ENCODE measurements around the gene TUBB4A.

Gene TUBB4A

DNA sequence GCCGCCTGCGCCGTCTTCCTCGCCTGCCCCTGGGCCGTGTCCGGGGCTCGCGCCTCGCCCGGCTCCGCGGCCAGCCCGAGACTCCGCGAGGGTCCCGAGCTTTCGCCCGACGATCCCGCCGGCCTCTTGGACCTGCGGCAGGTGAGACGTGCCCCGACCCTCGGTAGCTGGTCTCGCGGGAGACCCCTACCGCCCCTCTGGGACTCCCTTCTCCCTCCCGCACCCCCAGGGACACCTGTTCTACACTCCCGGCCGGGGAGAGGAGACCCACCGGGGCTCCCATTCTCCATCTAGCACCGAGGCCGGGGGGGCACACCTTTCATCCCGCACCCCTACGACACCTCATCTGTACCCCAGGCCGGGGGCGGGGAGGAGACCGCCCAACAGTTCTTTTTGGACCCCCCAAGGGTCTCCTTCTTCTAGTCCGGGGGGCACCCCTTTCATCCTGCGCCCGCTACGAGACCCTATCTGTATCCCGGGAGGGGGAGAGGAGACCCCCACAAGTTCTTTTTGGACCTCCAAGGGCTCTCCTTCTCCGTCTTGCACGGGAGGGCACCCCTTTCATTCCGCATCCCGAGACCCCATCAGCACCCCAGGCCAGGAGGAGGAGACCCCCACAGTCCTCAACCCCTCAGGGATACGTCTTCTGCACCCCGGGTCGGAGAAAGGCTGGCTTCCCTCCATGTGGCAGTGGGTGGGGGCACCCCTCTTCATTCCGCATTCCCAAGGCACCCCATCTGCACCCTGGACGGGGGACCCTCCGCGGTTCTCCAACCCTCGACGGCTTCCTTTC, 29.2 kb upstream of the TUBB4A start:
- Histone ChIP-seq H2AFZ (ENCODE audit: low read length) (peak overlapping the region; percentile 79), H3K9me2 (replicated peaks; ENCODE audit: low read depth, low read length) (no peaks in the 10 kb centered on the region), H3K4me1 (ENCODE audit: insufficient read depth, low read length, poor library complexity, severe bottlenecking) (peaks cover 11% of the 10 kb centered on the region), H4K20me1 (ENCODE audit: insufficient read depth, low read length, poor library complexity, severe bottlenecking) (no peaks in the 10 kb centered on the region), H3K79me2 (ENCODE audit: insufficient read depth, low read length) (no peaks in the 10 kb centered on the region), H3K4me2 (ENCODE audit: low read depth, low read length, poor library complexity, severe bottlenecking) (peak overlapping the region; percentile 77), H3K4me3 (ENCODE audit: low read length, poor library complexity, severe bottlenecking) (peak overlapping the region; percentile 67), H3K9me3 (ENCODE audit: insufficient read depth, low read depth, low read length) (no peaks in the 10 kb centered on the region), H3K27me3 (ENCODE audit: insufficient read depth, low read length, poor library complexity, severe bottlenecking) (peaks cover 28% of the 10 kb centered on the region), H3K36me3 (ENCODE audit: insufficient read depth, low read length) (no peaks in the 10 kb centered on the region), H3K9ac (ENCODE audit: low read depth, low read length, poor library complexity, severe bottlenecking) (peak overlapping the region; percentile 45), H3F3A (ENCODE audit: low read depth) (peaks cover 1% of the 10 kb centered on the region)
- no peak for TF ChIP-seq EZH2phosphoT487 (IDR thresholded peaks at IDR 0.05; ENCODE audit: borderline replicate concordance)
- TF ChIP-seq, protein P1, sequence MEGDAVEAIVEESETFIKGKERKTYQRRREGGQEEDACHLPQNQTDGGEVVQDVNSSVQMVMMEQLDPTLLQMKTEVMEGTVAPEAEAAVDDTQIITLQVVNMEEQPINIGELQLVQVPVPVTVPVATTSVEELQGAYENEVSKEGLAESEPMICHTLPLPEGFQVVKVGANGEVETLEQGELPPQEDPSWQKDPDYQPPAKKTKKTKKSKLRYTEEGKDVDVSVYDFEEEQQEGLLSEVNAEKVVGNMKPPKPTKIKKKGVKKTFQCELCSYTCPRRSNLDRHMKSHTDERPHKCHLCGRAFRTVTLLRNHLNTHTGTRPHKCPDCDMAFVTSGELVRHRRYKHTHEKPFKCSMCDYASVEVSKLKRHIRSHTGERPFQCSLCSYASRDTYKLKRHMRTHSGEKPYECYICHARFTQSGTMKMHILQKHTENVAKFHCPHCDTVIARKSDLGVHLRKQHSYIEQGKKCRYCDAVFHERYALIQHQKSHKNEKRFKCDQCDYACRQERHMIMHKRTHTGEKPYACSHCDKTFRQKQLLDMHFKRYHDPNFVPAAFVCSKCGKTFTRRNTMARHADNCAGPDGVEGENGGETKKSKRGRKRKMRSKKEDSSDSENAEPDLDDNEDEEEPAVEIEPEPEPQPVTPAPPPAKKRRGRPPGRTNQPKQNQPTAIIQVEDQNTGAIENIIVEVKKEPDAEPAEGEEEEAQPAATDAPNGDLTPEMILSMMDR (conservative IDR thresholded peaks at IDR 0.05; ENCODE audit: low read length): no peak

DNA sequence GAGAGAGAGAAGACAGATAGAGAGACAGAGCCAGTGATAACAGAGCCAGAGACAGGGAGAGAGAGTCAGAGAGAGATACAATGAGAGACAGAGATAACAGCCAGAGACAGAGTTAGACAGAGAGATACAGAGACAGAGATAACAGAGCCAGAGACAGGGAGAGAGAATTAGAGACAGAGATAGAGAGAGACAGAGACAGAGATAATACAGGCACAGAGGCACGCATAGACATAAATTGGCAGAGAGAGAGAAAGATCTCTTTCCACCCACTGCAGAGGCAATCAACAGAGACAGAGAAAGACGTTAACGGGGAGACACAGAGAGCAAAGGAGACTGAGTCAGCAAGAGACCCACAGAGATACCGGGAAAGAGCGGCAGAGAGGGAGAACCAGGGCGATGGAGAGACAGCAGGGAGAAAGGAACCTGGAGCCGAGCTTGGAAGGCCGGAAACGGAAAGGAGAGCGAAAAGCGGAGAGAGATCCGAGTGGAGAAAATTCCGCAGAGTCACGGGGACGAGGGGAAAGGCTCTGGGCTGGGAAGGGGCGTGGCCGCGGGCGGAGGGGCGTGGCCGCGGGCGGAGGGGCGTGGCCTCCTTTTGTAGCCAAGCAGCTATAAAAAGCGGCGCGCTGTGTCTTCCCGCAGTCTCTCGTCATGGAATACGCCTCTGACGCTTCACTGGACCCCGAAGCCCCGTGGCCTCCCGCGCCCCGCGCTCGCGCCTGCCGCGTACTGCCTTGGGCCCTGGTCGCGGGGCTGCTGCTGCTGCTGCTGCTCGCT, 28.5 kb upstream of the TUBB4A start, which contains the start of gene TNFSF9:
TSS of gene TNFSF9 (plus strand) at position 641 of the 777 bp plus-strand sequence. CDS start at position 652, 11 bp downstream.
- H3F3A ChIP-seq (ENCODE audit: low read depth): no peaks in the 10 kb centered on the region
- no peaks in the 10 kb centered on the region for H3K9me2 ChIP-seq (replicated peaks; ENCODE audit: low read depth, low read length)
- H3K79me2 ChIP-seq (ENCODE audit: insufficient read depth, low read length): no peaks in the 10 kb centered on the region
- H3K4me3 ChIP-seq (ENCODE audit: low read length, poor library complexity, severe bottlenecking): peak within 1 kb of the TSS; percentile 67
- H3K27me3 ChIP-seq (ENCODE audit: insufficient read depth, low read length, poor library complexity, severe bottlenecking): peaks cover 28% of the 10 kb centered on the region
- peaks cover 6% of the 10 kb centered on the region for H3K4me1 ChIP-seq (ENCODE audit: insufficient read depth, low read length, poor library complexity, severe bottlenecking)
- H3K9me3 ChIP-seq (ENCODE audit: insufficient read depth, low read depth, low read length): no peaks in the 10 kb centered on the region
- peak within 1 kb of the TSS; percentile 77 for H3K4me2 ChIP-seq (ENCODE audit: low read depth, low read length, poor library complexity, severe bottlenecking)
- no peaks in the 10 kb centered on the region for H4K20me1 ChIP-seq (ENCODE audit: insufficient read depth, low read length, poor library complexity, severe bottlenecking)
- no peaks in the 10 kb centered on the region for H3K36me3 ChIP-seq (ENCODE audit: insufficient read depth, low read length)
- H2AFZ ChIP-seq (ENCODE audit: low read length): peak within 1 kb of the TSS; percentile 79
- H3K9ac ChIP-seq (ENCODE audit: low read depth, low read length, poor library complexity, severe bottlenecking): peak within 1 kb of the TSS; percentile 45
- TF ChIP-seq, protein P1 (conservative IDR thresholded peaks at IDR 0.05; ENCODE audit: low read length): no peak
- no peak for TF ChIP-seq EZH2phosphoT487 (IDR thresholded peaks at IDR 0.05; ENCODE audit: borderline replicate concordance)

DNA sequence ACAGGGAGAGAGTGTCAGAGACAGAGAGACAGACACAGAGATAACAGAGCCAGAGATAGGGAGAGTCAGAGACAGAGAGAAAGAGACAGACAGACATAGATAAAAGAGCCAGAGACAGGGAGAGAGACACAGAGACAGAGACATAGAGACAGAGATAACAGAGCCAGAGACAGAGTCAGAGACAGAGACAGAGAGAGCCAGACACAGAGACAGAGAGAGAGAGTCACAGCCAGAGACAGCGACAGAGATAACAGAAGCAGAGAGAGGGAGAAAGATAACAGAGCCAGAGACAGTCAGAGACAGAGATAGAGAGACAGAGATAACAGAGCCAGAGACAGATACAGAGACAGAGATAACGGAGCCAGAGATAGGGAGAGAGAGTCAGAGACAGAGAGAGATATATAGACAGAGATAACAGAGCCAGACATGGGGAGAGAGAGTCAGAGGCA, 27.9 kb upstream of the TUBB4A start:
- Histone ChIP-seq H3K36me3 (ENCODE audit: insufficient read depth, low read length) (no peaks in the 10 kb centered on the region), H2AFZ (ENCODE audit: low read length) (no peak overlapping the region), H3F3A (ENCODE audit: low read depth) (no peaks in the 10 kb centered on the region), H3K9me2 (replicated peaks; ENCODE audit: low read depth, low read length) (no peaks in the 10 kb centered on the region), H3K9me3 (ENCODE audit: insufficient read depth, low read depth, low read length) (no peaks in the 10 kb centered on the region), H3K4me3 (ENCODE audit: low read length, poor library complexity, severe bottlenecking) (no peak overlapping the region), H3K4me2 (ENCODE audit: low read depth, low read length, poor library complexity, severe bottlenecking) (no peak overlapping the region), H3K4me1 (ENCODE audit: insufficient read depth, low read length, poor library complexity, severe bottlenecking) (peaks cover 6% of the 10 kb centered on the region), H4K20me1 (ENCODE audit: insufficient read depth, low read length, poor library complexity, severe bottlenecking) (no peaks in the 10 kb centered on the region), H3K27me3 (ENCODE audit: insufficient read depth, low read length, poor library complexity, severe bottlenecking) (peaks cover 28% of the 10 kb centered on the region), H3K79me2 (ENCODE audit: insufficient read depth, low read length) (no peaks in the 10 kb centered on the region), H3K9ac (ENCODE audit: low read depth, low read length, poor library complexity, severe bottlenecking) (no peak overlapping the region)
- TF ChIP-seq EZH2phosphoT487 (IDR thresholded peaks at IDR 0.05; ENCODE audit: borderline replicate concordance): no peak
- TF ChIP-seq, protein P1 (conservative IDR thresholded peaks at IDR 0.05; ENCODE audit: low read length): no peak
